DMS153 treated with DMSO at 0.1 percent for 48 hours (cell line): ENCODE results near the gene MGLL.
"Not testable (repeated sequence)": the region's sequence is repeated elsewhere in the genome, so short reads cannot be mapped to it uniquely, and the experiment has no call there.

Experiments used
- DNase-seq: peaks from one replicate; lab custom pipeline; 2025; ENCODE audit not compliant: unreplicated experiment; lab: John Stamatoyannopoulos, UW

Gene MGLL

GRCh38 chr3:127663151-127663550 lies 159.2 kb downstream of the MGLL start:
- DNase-seq: no peak

- no peak for DNase-seq
These were observed 160.3 kb downstream of the MGLL start for GRCh38 chr3:127662001-127662469.

- DNase-seq: no peak
These were observed 160.7 kb downstream of the MGLL start for GRCh38 chr3:127661600-127661999.

GRCh38 chr3:127660621-127661251 lies 161.6 kb downstream of the MGLL start:
- no peak for DNase-seq

GRCh38 chr3:127658234-127658633 lies 164.1 kb downstream of the MGLL start:
- no peak for DNase-seq

GRCh38 chr3:127656906-127657305 lies 165.4 kb downstream of the MGLL start:
- DNase-seq: no peak

GRCh38 chr3:127655641-127656040 lies 166.7 kb downstream of the MGLL start:
- DNase-seq: no peak

GRCh38 chr3:127654993-127655392 lies 167.3 kb downstream of the MGLL start:
- not testable (repeated sequence) for DNase-seq

- DNase-seq: no peak
These were observed 167.9 kb downstream of the MGLL start for GRCh38 chr3:127654374-127654773.

- no peak for DNase-seq
These were observed 169.9 kb downstream of the MGLL start for GRCh38 chr3:127652246-127652995.

GRCh38 chr3:127651516-127652172 lies 170.7 kb downstream of the MGLL start:
- DNase-seq: no peak

- no peak for DNase-seq
These were observed 172.1 kb downstream of the MGLL start for GRCh38 chr3:127650236-127650635.

GRCh38 chr3:127647845-127648204 lies 174.5 kb downstream of the MGLL start:
- no peak for DNase-seq

GRCh38 chr3:127647166-127647844 lies 175.0 kb downstream of the MGLL start:
- no peak for DNase-seq

- no peak for DNase-seq
These were observed 175.7 kb downstream of the MGLL start for GRCh38 chr3:127646501-127647046.

- DNase-seq: no peak
These were observed 176.8 kb downstream of the MGLL start for GRCh38 chr3:127645371-127646015.

GRCh38 chr3:127644641-127645370 lies 177.5 kb downstream of the MGLL start:
- DNase-seq: no peak

- DNase-seq: no peak
These were observed 182.3 kb downstream of the MGLL start for GRCh38 chr3:127640042-127640355.

GRCh38 chr3:127639173-127640041 lies 182.9 kb downstream of the MGLL start:
- no peak for DNase-seq
